Measurements from ENCODE around the gene IQSEC1. TPM values are rescaled to one million over a fixed set of nuclear protein-coding genes. Genes with fewer than 3 reads are reported as not detected.
A peak's percentile ranks its signal among the peaks of the same experiment; 100 is the strongest.

IQSEC1 gene
- total and polyA plus RNA-seq, 2 of the 8 experiments (the other 6 are each of a cell fraction or from before 2014, with no cell fraction given) = 6.8 to 28.8 TPM

- POLR2A ChIA-PET (ENCODE audit: partially characterized antibody) = interaction anchor here (1.2 to 1.4 kb wide), 2 partner anchors 10 to 13 kb away, joined by 4 read pairs; no protein-coding TSS in a partner anchor
- DNase-seq (ENCODE audit: low read depth in 1 of 2, low spot score in 2 of 2) (no peak), FAIRE-seq (no peak)
- CTCF ChIA-PET (ENCODE audit: partially characterized antibody) = interaction anchor here (0.9 to 25.8 kb wide), 10 partner anchors 10 to 168 kb away, joined by 3 to 267 read pairs (median 4); no protein-coding TSS in a partner anchor
- no peak overlapping the region for H2AK5ac ChIP-seq (ENCODE audit: low read depth, low read length)
- H3K56ac ChIP-seq (replicated peaks; ENCODE audit: insufficient read length, low read depth, low read length) = no peak overlapping the region
- H2BK20ac ChIP-seq (ENCODE audit: low read length) = no peak overlapping the region
- H3K27me3 ChIP-seq (replicated peaks in 1 of 4; ENCODE audit: control insufficient read depth in 3 of 4, extremely low read depth in 1 of 4, insufficient read depth in 3 of 4, low read length in 3 of 4) = no peaks in the 10 kb centered on the region
- H3K23ac ChIP-seq (ENCODE audit: insufficient read length) = no peak overlapping the region
- H2BK12ac ChIP-seq (ENCODE audit: low read depth, low read length) = no peak overlapping the region
- no peak overlapping the region for H2AFZ ChIP-seq (ENCODE audit: low read length)
- H3K9ac ChIP-seq (replicated peaks in 1 of 4; ENCODE audit: extremely low read depth in 1 of 4, low read depth in 3 of 4, low read length in 3 of 4) = no peak overlapping the region
- H3K4me3 ChIP-seq (ENCODE audit: extremely low read depth in 1 of 4, insufficient read depth in 2 of 4, low read depth in 3 of 4, low read length in 4 of 4) = no peak overlapping the region
- no peak overlapping the region for H4K91ac ChIP-seq (replicated peaks; ENCODE audit: insufficient read length, low read length)
- H3K4me2 ChIP-seq (ENCODE audit: insufficient read depth in 1 of 2, low read depth in 2 of 2, low read length in 2 of 2) = 0 out of 4 replicates have a peak overlapping the region, but pooled peaks of 1 of the 2 experiments have one; percentile 23
- 77% methylated on average over 15 of the region's 15 CpGs; no CpG with 5 or more reads in 1 of the 2 experiments for WGBS, 2 experiments (ENCODE audit: extremely low coverage in 1 of 2, insufficient coverage in 1 of 2, insufficient read length in 1 of 2, insufficient replicate concordance in 2 of 2, low coverage in 1 of 2, low lambda C conversion rate in 2 of 2, missing lambda C conversion rate in 1 of 2)
- no peak overlapping the region for H3K4ac ChIP-seq (replicated peaks; ENCODE audit: insufficient read length, low read depth, low read length)
- no peak overlapping the region for H3K14ac ChIP-seq (ENCODE audit: insufficient read length)
- no peaks in the 10 kb centered on the region for H3K9me3 ChIP-seq (ENCODE audit: insufficient read depth in 2 of 2, low read depth in 1 of 2, low read length in 1 of 2)
- H3K4me1 ChIP-seq (replicated peaks in 1 of 4; ENCODE audit: control insufficient read depth in 3 of 4, insufficient read depth in 4 of 4, low read length in 3 of 4) = peaks cover 0 to 9% (median 5%) of the 10 kb centered on the region in 4 experiments; a peak in 5 of 7 replicates
- H2BK5ac ChIP-seq (ENCODE audit: low read depth, low read length) = no peak overlapping the region
- H2BK120ac ChIP-seq (replicated peaks; ENCODE audit: low read depth, low read length) = no peak overlapping the region
- H3K18ac ChIP-seq (ENCODE audit: extremely low read depth, low read length) = peak overlapping the region; percentile 25; the same call in 1 of the 2 replicates
- H3K79me1 ChIP-seq (ENCODE audit: low read depth, low read length) = peaks cover 44% of the 10 kb centered on the region
- H3K27ac ChIP-seq (ENCODE audit: low read depth, low read length) = no peak overlapping the region
- no peak overlapping the region for H4K5ac ChIP-seq (ENCODE audit: insufficient read length, low read depth, low read length)
- no peaks in the 10 kb centered on the region for H3K36me3 ChIP-seq (ENCODE audit: control insufficient read depth in 2 of 4, insufficient read depth in 4 of 4, low read length in 3 of 4)
- no peak overlapping the region for H2BK15ac ChIP-seq (ENCODE audit: low read length)
- no peaks in the 10 kb centered on the region for H3K23me2 ChIP-seq (ENCODE audit: low read depth, low read length)
- no peak overlapping the region for H4K8ac ChIP-seq (ENCODE audit: extremely low read depth, insufficient read depth, low read length)
- H3K79me2 ChIP-seq (ENCODE audit: control insufficient read depth in 1 of 2, insufficient read depth in 2 of 2, low read length in 2 of 2) = peaks cover 0 to 46% of the 10 kb centered on the region in 2 experiments; a peak in 2 of 4 replicates
- peaks cover 26 to 44% of the 10 kb centered on the region in 2 experiments for H4K20me1 ChIP-seq (replicated peaks in 1 of 2; ENCODE audit: control insufficient read depth in 1 of 2, insufficient read depth in 2 of 2, low read length in 2 of 2)
- no peak for TF ChIP-seq RBBP5 (IDR thresholded peaks at IDR 0.05; ENCODE audit: borderline replicate concordance, low read depth, low read length)
- no peak for TF ChIP-seq EZH2 (IDR thresholded peaks at IDR 0.05; ENCODE audit: low read depth, low read length, severe bottlenecking)
- no peak for TF ChIP-seq BCL11A (IDR thresholded peaks at IDR 0.05; ENCODE audit: low read depth in 2 of 2, low read length in 2 of 2)
- TF ChIP-seq TAF7 (optimal IDR thresholded peaks at IDR 0.05; ENCODE audit: borderline replicate concordance, low read depth, low read length) = no peak
- no peak for TF ChIP-seq SP2 (IDR thresholded peaks at IDR 0.05; ENCODE audit: low read length)
- TF ChIP-seq TBP (IDR thresholded peaks at IDR 0.05; ENCODE audit: low read depth, low read length) = no peak
- TF ChIP-seq, protein P1, sequence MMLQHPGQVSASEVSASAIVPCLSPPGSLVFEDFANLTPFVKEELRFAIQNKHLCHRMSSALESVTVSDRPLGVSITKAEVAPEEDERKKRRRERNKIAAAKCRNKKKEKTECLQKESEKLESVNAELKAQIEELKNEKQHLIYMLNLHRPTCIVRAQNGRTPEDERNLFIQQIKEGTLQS (IDR thresholded peaks at IDR 0.05; ENCODE audit: insufficient read depth, low read depth, low read length) = no peak
- TF ChIP-seq SP1 (IDR thresholded peaks at IDR 0.05; ENCODE audit: low read depth, low read length) = no peak
- no peak for TF ChIP-seq ATF2 (IDR thresholded peaks at IDR 0.05; ENCODE audit: low read length)
- no peak for TF ChIP-seq RNF2 (IDR thresholded peaks at IDR 0.05; ENCODE audit: borderline replicate concordance, low read depth, low read length, missing control alignments, poor library complexity, severe bottlenecking)
Measured at GRCh38 chr3:12959838-12960378, 113.3 kb downstream of the IQSEC1 start.
